ENCODE results near the gene MYRIP.

DNA sequence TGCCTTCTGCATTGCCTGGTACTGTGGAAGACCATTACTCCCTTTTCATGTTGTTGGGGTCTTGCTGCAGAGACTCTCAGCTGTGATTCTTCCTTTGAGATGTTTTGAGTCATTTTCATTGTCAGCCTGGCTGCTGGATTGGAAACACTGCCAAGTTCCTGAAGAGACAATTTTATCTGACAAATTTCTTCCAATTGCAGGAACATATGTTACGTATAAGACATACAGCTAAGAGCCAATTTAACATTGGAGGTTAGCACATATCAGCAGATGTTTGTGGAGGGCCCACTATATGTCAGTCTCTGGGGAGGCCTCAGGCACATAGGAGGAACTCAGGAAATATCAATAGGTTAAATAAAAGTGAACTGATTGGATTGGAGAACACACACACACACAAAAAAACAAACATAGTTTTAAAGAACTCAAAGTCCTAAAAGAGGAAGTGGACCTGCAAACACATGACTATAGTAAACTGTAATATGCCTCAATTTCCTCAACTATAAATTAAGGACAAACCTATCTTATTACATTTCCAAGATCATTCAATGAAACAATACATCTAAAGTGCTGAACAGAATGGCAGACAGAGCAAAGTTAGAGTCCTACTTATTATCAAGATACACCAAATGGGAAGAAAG lies 172.3 kb downstream of the MYRIP start:
- no peak for TF ChIP-seq YY1 (IDR thresholded peaks at IDR 0.05; ENCODE audit: low read depth)
- TF ChIP-seq, protein P1, sequence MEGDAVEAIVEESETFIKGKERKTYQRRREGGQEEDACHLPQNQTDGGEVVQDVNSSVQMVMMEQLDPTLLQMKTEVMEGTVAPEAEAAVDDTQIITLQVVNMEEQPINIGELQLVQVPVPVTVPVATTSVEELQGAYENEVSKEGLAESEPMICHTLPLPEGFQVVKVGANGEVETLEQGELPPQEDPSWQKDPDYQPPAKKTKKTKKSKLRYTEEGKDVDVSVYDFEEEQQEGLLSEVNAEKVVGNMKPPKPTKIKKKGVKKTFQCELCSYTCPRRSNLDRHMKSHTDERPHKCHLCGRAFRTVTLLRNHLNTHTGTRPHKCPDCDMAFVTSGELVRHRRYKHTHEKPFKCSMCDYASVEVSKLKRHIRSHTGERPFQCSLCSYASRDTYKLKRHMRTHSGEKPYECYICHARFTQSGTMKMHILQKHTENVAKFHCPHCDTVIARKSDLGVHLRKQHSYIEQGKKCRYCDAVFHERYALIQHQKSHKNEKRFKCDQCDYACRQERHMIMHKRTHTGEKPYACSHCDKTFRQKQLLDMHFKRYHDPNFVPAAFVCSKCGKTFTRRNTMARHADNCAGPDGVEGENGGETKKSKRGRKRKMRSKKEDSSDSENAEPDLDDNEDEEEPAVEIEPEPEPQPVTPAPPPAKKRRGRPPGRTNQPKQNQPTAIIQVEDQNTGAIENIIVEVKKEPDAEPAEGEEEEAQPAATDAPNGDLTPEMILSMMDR (IDR thresholded peaks at IDR 0.05): no peak
- TF ChIP-seq SMC3 (IDR thresholded peaks at IDR 0.05; ENCODE audit: low read depth, low read length): no peak
- no peak for TF ChIP-seq POLR2AphosphoS5 (IDR thresholded peaks at IDR 0.05; ENCODE audit: low read depth, low read length)
- no peak for TF ChIP-seq CHD2 (IDR thresholded peaks at IDR 0.05; ENCODE audit: low read length, partially characterized antibody)

Data from SK-N-SH (cell line).